ENCODE data around the gene SLC35F3.

Gene SLC35F3

GRCh38 chr1:234288946-234289345, 384.5 kb downstream of the SLC35F3 start:
- no peak for DNase-seq
- Histone ChIP-seq H3K27me3 (ENCODE audit: insufficient read depth, low read depth, severe bottlenecking) (no peaks in the 10 kb centered on the region), H3K4me3 (ENCODE audit: low read depth, low read length) (no peak overlapping the region), H3K36me3 (no peaks in the 10 kb centered on the region), H3K27ac (no peak overlapping the region), H3K9me3 (ENCODE audit: severe bottlenecking) (peaks cover 19% of the 10 kb centered on the region)
- TF ChIP-seq CTCF (IDR thresholded peaks at IDR 0.05; ENCODE audit: low read depth, low read length) = no peak

GRCh38 chr1:234289538-234290305, 385.2 kb downstream of the SLC35F3 start:
- no peaks in the 10 kb centered on the region for H3K27me3 ChIP-seq (ENCODE audit: insufficient read depth, low read depth, severe bottlenecking)
- no peak for TF ChIP-seq CTCF (IDR thresholded peaks at IDR 0.05; ENCODE audit: low read depth, low read length)
- no peak overlapping the region for H3K27ac ChIP-seq
- DNase-seq = no peak
- no peak overlapping the region for H3K4me3 ChIP-seq (ENCODE audit: low read depth, low read length)
- peaks cover 19% of the 10 kb centered on the region for H3K9me3 ChIP-seq (ENCODE audit: severe bottlenecking)
- H3K36me3 ChIP-seq = no peaks in the 10 kb centered on the region

GRCh38 chr1:234292011-234292410, 387.5 kb downstream of the SLC35F3 start:
- Histone ChIP-seq H3K27me3 (ENCODE audit: insufficient read depth, low read depth, severe bottlenecking) (no peaks in the 10 kb centered on the region), H3K4me3 (ENCODE audit: low read depth, low read length) (no peak overlapping the region), H3K27ac (no peak overlapping the region), H3K9me3 (ENCODE audit: severe bottlenecking) (peaks cover 19% of the 10 kb centered on the region), H3K36me3 (no peaks in the 10 kb centered on the region)
- DNase-seq = no peak
- TF ChIP-seq CTCF (IDR thresholded peaks at IDR 0.05; ENCODE audit: low read depth, low read length) = no peak

GRCh38 chr1:234292548-234292947, 388.1 kb downstream of the SLC35F3 start:
- no peaks in the 10 kb centered on the region for H3K27me3 ChIP-seq (ENCODE audit: insufficient read depth, low read depth, severe bottlenecking)
- no peak for DNase-seq
- H3K36me3 ChIP-seq = no peaks in the 10 kb centered on the region
- TF ChIP-seq CTCF (IDR thresholded peaks at IDR 0.05; ENCODE audit: low read depth, low read length) = no peak
- no peak overlapping the region for H3K4me3 ChIP-seq (ENCODE audit: low read depth, low read length)
- H3K9me3 ChIP-seq (ENCODE audit: severe bottlenecking) = peaks cover 19% of the 10 kb centered on the region
- H3K27ac ChIP-seq = no peak overlapping the region

GRCh38 chr1:234294109-234294817, 389.8 kb downstream of the SLC35F3 start:
- no peak overlapping the region for H3K4me3 ChIP-seq (ENCODE audit: low read depth, low read length)
- H3K27ac ChIP-seq = no peak overlapping the region
- no peaks in the 10 kb centered on the region for H3K36me3 ChIP-seq
- no peak for TF ChIP-seq CTCF (IDR thresholded peaks at IDR 0.05; ENCODE audit: low read depth, low read length)
- DNase-seq = no peak
- no peaks in the 10 kb centered on the region for H3K27me3 ChIP-seq (ENCODE audit: insufficient read depth, low read depth, severe bottlenecking)
- peaks cover 18% of the 10 kb centered on the region for H3K9me3 ChIP-seq (ENCODE audit: severe bottlenecking)

Measured in WERI-Rb-1 (cell line).